H9 (cell line): ENCODE results near the gene PCDHAC2. TPM values are rescaled to one million over a fixed set of nuclear protein-coding genes. Genes with fewer than 3 reads are reported as not detected.
A peak's percentile ranks its signal among the peaks of the same experiment; 100 is the strongest.

ENCODE experiments used
- DNase-seq: peaks from one replicate; pipeline ENCODE4 v3.0.0-alpha.2; 2017
- H2AFZ ChIP-seq: one replicate; pipeline ENCODE4 v1.6.1; 2013; ENCODE audit warnings: mild to moderate bottlenecking, low read length, control low read depth, moderate library complexity
- H2AK5ac ChIP-seq: 2 replicates; pipeline ENCODE4 v1.6.1; 2013; ENCODE audit warnings: low read length, control low read depth, mixed read lengths; ENCODE audit not compliant: insufficient read length
- H2BK120ac ChIP-seq: one replicate; pipeline ENCODE4 v1.6.1; 2013; ENCODE audit warnings: low read depth, mild to moderate bottlenecking, low read length, control low read depth, inconsistent platforms; ENCODE audit not compliant: poor library complexity, severe bottlenecking
- H2BK12ac ChIP-seq: 2 replicates; pipeline ENCODE4 v1.6.1; 2013; ENCODE audit warnings: low read length, control low read depth, mixed read lengths, low read depth; ENCODE audit not compliant: insufficient read length
- H2BK15ac ChIP-seq: 2 replicates; pipeline ENCODE4 v1.6.1; 2013; ENCODE audit warnings: low read depth, low read length, control low read depth
- H2BK20ac ChIP-seq: one replicate; pipeline ENCODE4 v1.6.1; 2013; ENCODE audit warnings: low read depth, mild to moderate bottlenecking, low read length, control low read depth, inconsistent platforms; ENCODE audit not compliant: poor library complexity, severe bottlenecking
- H2BK5ac ChIP-seq: 2 replicates; pipeline ENCODE4 v1.6.1; 2013; ENCODE audit warnings: low read length, control low read depth, mixed read lengths; ENCODE audit not compliant: insufficient read length
- H3K14ac ChIP-seq: 2 replicates; pipeline ENCODE4 v1.6.1; 2013; ENCODE audit warnings: low read length, control low read depth; ENCODE audit not compliant: insufficient read depth
- H3K18ac ChIP-seq: 2 replicates; pipeline ENCODE4 v1.6.1; 2013; ENCODE audit warnings: low read depth, mild to moderate bottlenecking, mixed read lengths, low read length, control low read depth; ENCODE audit not compliant: insufficient read length
- H3K23ac ChIP-seq: 2 replicates; pipeline ENCODE4 v1.6.1; 2013; ENCODE audit warnings: low read length, control low read depth, mixed read lengths, low read depth; ENCODE audit not compliant: insufficient read length
- H3K23me2 ChIP-seq: 2 replicates; pipeline ENCODE4 v1.6.1; 2013; ENCODE audit warnings: low read depth, mild to moderate bottlenecking, mixed read lengths, low read length, control low read depth; ENCODE audit not compliant: insufficient read length, poor library complexity, severe bottlenecking
- H3K27ac ChIP-seq: 2 replicates; pipeline ENCODE4 v1.5.1; 2013; ENCODE audit warnings: low read length, control low read depth, mixed read lengths, low read depth; ENCODE audit not compliant: insufficient read length
- H3K27me3 ChIP-seq: 2 replicates; pipeline ENCODE4 v1.6.1; 2013; ENCODE audit warnings: low read length, control low read depth, inconsistent platforms; ENCODE audit not compliant: insufficient read depth
- H3K4ac ChIP-seq: 2 replicates; pipeline ENCODE4 v1.6.1; 2013; ENCODE audit warnings: low read depth, mild to moderate bottlenecking, control low read depth, inconsistent platforms, low read length, moderate library complexity
- H3K4me1 ChIP-seq: 2 replicates; pipeline ENCODE4 v1.6.1; 2013; ENCODE audit warnings: low read length, control low read depth, inconsistent platforms; ENCODE audit not compliant: insufficient read depth
- H3K4me2 ChIP-seq: 2 replicates; pipeline ENCODE4 v1.6.1; 2013; ENCODE audit warnings: low read length, control low read depth, mixed read lengths; ENCODE audit not compliant: insufficient read length, insufficient read depth
- H3K56ac ChIP-seq: 2 replicates; pipeline ENCODE4 v1.6.1; 2013; ENCODE audit warnings: low read depth, mild to moderate bottlenecking, mixed read lengths, low read length, control low read depth; ENCODE audit not compliant: insufficient read length
- H3K79me1 ChIP-seq: 2 replicates; pipeline ENCODE4 v1.6.1; 2013; ENCODE audit warnings: low read depth, mild to moderate bottlenecking, moderate library complexity, low read length, control low read depth, inconsistent platforms; ENCODE audit not compliant: insufficient read depth, poor library complexity, severe bottlenecking
- H3K79me2 ChIP-seq: 2 replicates; pipeline ENCODE4 v1.6.1; 2013; ENCODE audit warnings: low read length, control low read depth, inconsistent platforms; ENCODE audit not compliant: insufficient read depth
- H3K9ac ChIP-seq: 2 replicates; pipeline ENCODE4 v1.6.1; 2013; ENCODE audit warnings: low read length, control low read depth, mixed read lengths; ENCODE audit not compliant: insufficient read length; ENCODE audit errors: extremely low read depth
- H3K9me3 ChIP-seq: one replicate; pipeline ENCODE4 v1.6.1; 2013; ENCODE audit warnings: low read depth, low read length, inconsistent platforms; ENCODE audit not compliant: control insufficient read depth
- H3T11ph ChIP-seq: one replicate; pipeline ENCODE4 v1.6.1; 2013; ENCODE audit warnings: mild to moderate bottlenecking, low read length, control low read depth, inconsistent platforms
- H4K20me1 ChIP-seq: one replicate; pipeline ENCODE4 v1.6.1; 2013; ENCODE audit not compliant: control insufficient read depth, insufficient read length, insufficient read depth
- H4K5ac ChIP-seq: 2 replicates; pipeline ENCODE4 v1.6.1; 2013; ENCODE audit warnings: low read depth, mild to moderate bottlenecking, mixed read lengths, low read length, control low read depth; ENCODE audit not compliant: insufficient read length
- H4K8ac ChIP-seq: replicated peaks from 2 replicates; pipeline ENCODE4 v1.6.1; 2013; ENCODE audit warnings: low read length, control low read depth, mixed read lengths, low read depth; ENCODE audit not compliant: insufficient read length
- H4K91ac ChIP-seq: 2 replicates; pipeline ENCODE4 v1.6.1; 2013; ENCODE audit warnings: low read depth, mild to moderate bottlenecking, moderate library complexity, mixed read lengths, low read length, control low read depth; ENCODE audit not compliant: insufficient read length
- H3K27ac Mint-ChIP-seq, 3 experiments: 2 replicates in 2 of 3; 3 replicates in 1 of 3; pipeline ENCODE4 v1.8.0; 2020 to 2021; ENCODE audit warnings: mixed read lengths in 3 of 3, mild to moderate bottlenecking in 1 of 3, moderate library complexity in 1 of 3
- H3K27me3 Mint-ChIP-seq: 2 replicates; pipeline ENCODE4 v1.8.0; 2021; ENCODE audit warnings: low read depth, mild to moderate bottlenecking, moderate library complexity, mixed read lengths
- H3K36me3 Mint-ChIP-seq, 3 experiments: 2 replicates in 2 of 3; 3 replicates in 1 of 3; pipeline ENCODE4 v1.8.0; 2020 to 2021; ENCODE audit warnings: low read depth in 3 of 3, mixed read lengths in 3 of 3; ENCODE audit not compliant: insufficient read depth in 1 of 3
- H3K4me1 Mint-ChIP-seq, 2 experiments: 2 replicates each; pipeline ENCODE4 v1.8.0; 2020; ENCODE audit warnings: mixed read lengths in 2 of 2
- H3K4me3 Mint-ChIP-seq, 2 experiments: 2 replicates in 1 of 2; 3 replicates in 1 of 2; pipeline ENCODE4 v1.8.0; 2020 to 2021; ENCODE audit warnings: mild to moderate bottlenecking in 2 of 2, mixed read lengths in 2 of 2, moderate library complexity in 1 of 2
- H3K9me3 Mint-ChIP-seq, 2 experiments: 2 replicates in 1 of 2; 3 replicates in 1 of 2; pipeline ENCODE4 v1.8.0; 2020; ENCODE audit warnings: mild to moderate bottlenecking in 2 of 2, mixed read lengths in 2 of 2, moderate library complexity in 1 of 2
- WGBS: extraction: QIAGEN DNeasy Blood & Tissue Kit; methylation state at CpG from one replicate; pipeline ENCODE4 v1.1.7; 2013; ENCODE audit warnings: missing lambda C conversion rate, low lambda C conversion rate, mixed read lengths; ENCODE audit not compliant: insufficient read length; ENCODE audit errors: extremely low coverage; 5-methylcytosine and 5-hydroxymethylcytosine counted together
- total RNA-seq: library from RNA; stranded (reverse); gene quantifications from 2 replicates; pipeline ENCODE4 v1.2.1, GENCODE V29; 2021
- TF ChIP-seq, protein P1 (sequence below): fragments of 200-600 bp; sonication (generic); conservative IDR thresholded peaks from 3 replicates; pipeline ENCODE4 v1.8.0; 2021; ENCODE audit warnings: antibody characterized with exemption, mild to moderate bottlenecking

Gene PCDHAC2
- total RNA-seq, 1 experiment from 2014 or later, result 4.8 TPM

DNA sequence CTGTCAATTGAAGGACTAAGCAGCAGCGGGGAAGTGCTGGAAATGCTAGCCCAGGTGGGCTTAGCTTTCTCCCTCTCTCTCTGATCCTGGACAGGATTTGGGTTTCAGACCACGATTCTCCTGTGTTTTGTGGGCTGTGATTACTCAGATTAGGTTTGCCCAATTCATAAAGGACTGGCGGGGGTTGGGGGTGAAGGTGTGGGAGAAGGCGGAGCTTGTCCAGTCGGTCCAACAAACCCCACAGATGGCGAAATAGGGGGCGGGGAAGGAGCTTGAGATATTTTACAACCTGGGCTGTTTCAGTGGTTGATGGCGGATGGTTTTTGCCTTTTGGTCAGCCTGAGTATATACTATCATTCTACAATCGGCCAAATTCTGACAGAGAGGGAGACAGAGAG is 35.2 kb downstream of the PCDHAC2 start:
- peak overlapping the region; percentile 97 for H3K27ac ChIP-seq
- H2BK5ac ChIP-seq, result peak overlapping the region; percentile 43
- no peak overlapping the region for H4K8ac ChIP-seq
- no peak overlapping the region for H2BK20ac ChIP-seq
- H4K5ac ChIP-seq, result peak overlapping the region; percentile 68
- Mint-ChIP-seq H3K27me3 (peaks cover 4% of the 10 kb centered on the region; the same call in 1 of the 2 replicates), H3K9me3 (no peaks in the 10 kb centered on the region), H3K4me3 (peak overlapping the region; percentile 69 to 85), H3K36me3 (peaks cover 4 to 5% (median 4%) of the 10 kb centered on the region in 3 experiments; a peak in 6 of 7 replicates), H3K4me1 (peaks cover 65 to 67% of the 10 kb centered on the region in 2 experiments), H3K27ac (peak overlapping the region; percentile 96 to 99 (median 99))
- no peak overlapping the region for H3K23ac ChIP-seq
- H3K4me1 ChIP-seq, result peaks cover 21% of the 10 kb centered on the region
- H3K9me3 ChIP-seq, result no peaks in the 10 kb centered on the region
- H3K23me2 ChIP-seq, result peaks cover 9% of the 10 kb centered on the region
- H3K79me1 ChIP-seq, result no peaks in the 10 kb centered on the region
- no CpG with 5 or more reads among the region's 9 CpGs for WGBS
- peak; percentile 64 for DNase-seq
- H2AK5ac ChIP-seq, result no peak overlapping the region
- no peaks in the 10 kb centered on the region for H4K20me1 ChIP-seq
- peak overlapping the region; percentile 89 for H3K4me2 ChIP-seq
- H2BK12ac ChIP-seq, result peak overlapping the region; percentile 77
- H2BK120ac ChIP-seq, result no peak overlapping the region
- H3K18ac ChIP-seq, result peak overlapping the region; percentile 90
- no peak overlapping the region for H3T11ph ChIP-seq
- H3K79me2 ChIP-seq, result no peaks in the 10 kb centered on the region
- H3K27me3 ChIP-seq, result no peaks in the 10 kb centered on the region
- peak overlapping the region; percentile 47 for H4K91ac ChIP-seq
- H2AFZ ChIP-seq, result peak overlapping the region; percentile 53
- TF ChIP-seq, protein P1, sequence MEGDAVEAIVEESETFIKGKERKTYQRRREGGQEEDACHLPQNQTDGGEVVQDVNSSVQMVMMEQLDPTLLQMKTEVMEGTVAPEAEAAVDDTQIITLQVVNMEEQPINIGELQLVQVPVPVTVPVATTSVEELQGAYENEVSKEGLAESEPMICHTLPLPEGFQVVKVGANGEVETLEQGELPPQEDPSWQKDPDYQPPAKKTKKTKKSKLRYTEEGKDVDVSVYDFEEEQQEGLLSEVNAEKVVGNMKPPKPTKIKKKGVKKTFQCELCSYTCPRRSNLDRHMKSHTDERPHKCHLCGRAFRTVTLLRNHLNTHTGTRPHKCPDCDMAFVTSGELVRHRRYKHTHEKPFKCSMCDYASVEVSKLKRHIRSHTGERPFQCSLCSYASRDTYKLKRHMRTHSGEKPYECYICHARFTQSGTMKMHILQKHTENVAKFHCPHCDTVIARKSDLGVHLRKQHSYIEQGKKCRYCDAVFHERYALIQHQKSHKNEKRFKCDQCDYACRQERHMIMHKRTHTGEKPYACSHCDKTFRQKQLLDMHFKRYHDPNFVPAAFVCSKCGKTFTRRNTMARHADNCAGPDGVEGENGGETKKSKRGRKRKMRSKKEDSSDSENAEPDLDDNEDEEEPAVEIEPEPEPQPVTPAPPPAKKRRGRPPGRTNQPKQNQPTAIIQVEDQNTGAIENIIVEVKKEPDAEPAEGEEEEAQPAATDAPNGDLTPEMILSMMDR, result no peak
- H3K4ac ChIP-seq, result peak overlapping the region; percentile 47; the same call in 1 of the 2 replicates
- H3K56ac ChIP-seq, result peak overlapping the region; percentile 25
- no peak overlapping the region for H2BK15ac ChIP-seq
- H3K9ac ChIP-seq, result peak overlapping the region; percentile 80
- peak overlapping the region; percentile 82; the same call in 1 of the 2 replicates for H3K14ac ChIP-seq
